CD4-positive, alpha-beta T cell treated with Interleukin-4 for 1 hour (primary cell): ENCODE measurements around the gene TAF11L13.

Source experiments
- DNase-seq, 2 donors: peaks; one replicate each; pipeline ENCODE4 v3.0.0-alpha.2; 2020 to 2022

Gene TAF11L13

GRCh38 chr5:17680737-17681136 lies 48.8 kb downstream of the TAF11L13 start:
- no peak for DNase-seq
